WTC11 (cell line): ENCODE results near the gene ARCN1.

Experiments
- CTCF ChIP-seq: fragments of 200-600 bp; IDR thresholded peaks from 2 replicates; pipeline ENCODE4 v1.8.0; 2022; ENCODE audit warnings: antibody characterized with exemption
- ERG ChIP-seq: fragments of 250-450 bp; sonication (Bioruptor Pico); IDR thresholded peaks from 2 replicates; pipeline ENCODE4 v1.8.0; 2021; ENCODE audit warnings: mild to moderate bottlenecking
- MAX ChIP-seq: sonication (generic); formaldehyde crosslinking; IDR thresholded peaks from 2 replicates; pipeline ENCODE4 v1.8.0; 2022; ENCODE audit warnings: mild to moderate bottlenecking, missing genetic modification reagents
- PREB ChIP-seq: sonication (generic); formaldehyde crosslinking; IDR thresholded peaks from 2 replicates; pipeline ENCODE4 v1.8.1; 2022; ENCODE audit warnings: mild to moderate bottlenecking, missing genetic modification reagents, moderate library complexity, borderline replicate concordance
- SMAD3 ChIP-seq: sonication (generic); formaldehyde crosslinking; IDR thresholded peaks from 2 replicates; pipeline ENCODE4 v1.8.0; 2022; ENCODE audit warnings: missing genetic modification reagents, mild to moderate bottlenecking, borderline replicate concordance
- ZBTB43 ChIP-seq: sonication (generic); formaldehyde crosslinking; IDR thresholded peaks from 2 replicates; pipeline ENCODE4 v1.8.1; 2023; ENCODE audit warnings: mild to moderate bottlenecking, missing genetic modification reagents

- TF ChIP-seq CTCF (no peak), ZBTB43 (CRISPR knock-in tag) (no peak), ERG (CRISPR knock-in tag) (no peak), PREB (CRISPR knock-in tag) (no peak), MAX (CRISPR knock-in tag) (no peak), SMAD3 (CRISPR knock-in tag) (no peak)
These were observed 71.2 kb downstream of the ARCN1 start for GRCh38 chr11:118643142-118643994.
